Epidermal melanocyte (primary cell): Measurements from ENCODE around the gene MAGEA2.
"Not testable (repeated sequence)": the region's sequence is repeated elsewhere in the genome, so short reads cannot be mapped to it uniquely, and the experiment has no call there.

ENCODE experiments used
- DNase-seq: peaks from one replicate; pipeline ENCODE4 v3.0.0; 2011; ENCODE audit warnings: low spot score; ENCODE audit not compliant: insufficient read length

MAGEA2 gene

GRCh38 chrX:152753686-152754650 is at the start of gene MAGEA2:
Gene MAGEA2 (minus strand): TSS chrX:152753842. CDS start chrX:152751363, 2,479 bp downstream.
- DNase-seq = not testable (repeated sequence)

- no peak for DNase-seq
These were observed 45.3 kb upstream of the MAGEA2 start for GRCh38 chrX:152798945-152799344.

- not testable (repeated sequence) for DNase-seq
These were observed 33.4 kb upstream of the MAGEA2 start for GRCh38 chrX:152787062-152787461.

GRCh38 chrX:152769549-152770289 is 16.1 kb upstream of the MAGEA2 start, which contains the start of gene MAGEA6:
Gene MAGEA6 (minus strand): TSS chrX:152769689. CDS start chrX:152767650, 2,039 bp downstream.
- not testable (repeated sequence) for DNase-seq

GRCh38 chrX:152766562-152766961 is 12.9 kb upstream of the MAGEA2 start:
- not testable (repeated sequence) for DNase-seq

GRCh38 chrX:152761582-152761981 is 7.9 kb upstream of the MAGEA2 start:
- not testable (repeated sequence) for DNase-seq

GRCh38 chrX:152759544-152759943 is 5.9 kb upstream of the MAGEA2 start:
- DNase-seq = not testable (repeated sequence)

GRCh38 chrX:152758918-152759317 is 5.3 kb upstream of the MAGEA2 start, which contains the start of gene CSAG3:
Gene CSAG3 (plus strand): TSS chrX:152759218.
- DNase-seq = not testable (repeated sequence)

GRCh38 chrX:152754871-152755270 is 1.2 kb upstream of the MAGEA2 start:
- not testable (repeated sequence) for DNase-seq

- no peak for DNase-seq
These were observed 15.1 kb downstream of the MAGEA2 start for GRCh38 chrX:152738560-152738959.

GRCh38 chrX:152736528-152736927 is 17.1 kb downstream of the MAGEA2 start:
- DNase-seq = not testable (repeated sequence)

- no peak for DNase-seq
These were observed 17.7 kb downstream of the MAGEA2 start for GRCh38 chrX:152735860-152736511.

GRCh38 chrX:152735101-152735500 is 18.5 kb downstream of the MAGEA2 start:
- no peak for DNase-seq

GRCh38 chrX:152734143-152734858 is 19.3 kb downstream of the MAGEA2 start:
- not testable (repeated sequence) for DNase-seq

GRCh38 chrX:152733261-152733975 is 20.2 kb downstream of the MAGEA2 start, which contains the start of the genes CSAG1 and MAGEA12:
Gene CSAG1 (minus strand): TSS chrX:152733721. CDS start chrX:152732460, 1,261 bp downstream.
Gene MAGEA12 (plus strand): TSS chrX:152733757. CDS start chrX:152736162, 2,405 bp downstream.
- DNase-seq = no peak

GRCh38 chrX:152725409-152725808 is 28.2 kb downstream of the MAGEA2 start:
- no peak for DNase-seq

GRCh38 chrX:152713815-152714787 is 39.5 kb downstream of the MAGEA2 start, which contains the start of gene MAGEA2B:
Gene MAGEA2B (plus strand): TSS chrX:152714628. CDS start chrX:152717107, 2,479 bp downstream.
- not testable (repeated sequence) for DNase-seq

GRCh38 chrX:152713195-152713594 is 40.4 kb downstream of the MAGEA2 start:
- not testable (repeated sequence) for DNase-seq
